GM18951 (cell line): ENCODE data around the gene LMAN1.

Experiments used
- POLR2A ChIP-seq: IDR thresholded peaks from 4 replicates; pipeline ENCODE4 v1.6.1; 2011; ENCODE audit warnings: mild to moderate bottlenecking; ENCODE audit not compliant: insufficient read length, insufficient read depth; ENCODE audit errors: extremely low read depth
- in situ Hi-C: fragments of 300-500 bp; cut with MboI; formaldehyde crosslinking; loops from one replicate; pipeline ENCODE4 v1.12.0; 2022; ENCODE audit warnings: low sequenced_read_pairs, mixed read lengths, inconsistent platforms; ENCODE audit not compliant: unreplicated experiment

Gene LMAN1

DNA sequence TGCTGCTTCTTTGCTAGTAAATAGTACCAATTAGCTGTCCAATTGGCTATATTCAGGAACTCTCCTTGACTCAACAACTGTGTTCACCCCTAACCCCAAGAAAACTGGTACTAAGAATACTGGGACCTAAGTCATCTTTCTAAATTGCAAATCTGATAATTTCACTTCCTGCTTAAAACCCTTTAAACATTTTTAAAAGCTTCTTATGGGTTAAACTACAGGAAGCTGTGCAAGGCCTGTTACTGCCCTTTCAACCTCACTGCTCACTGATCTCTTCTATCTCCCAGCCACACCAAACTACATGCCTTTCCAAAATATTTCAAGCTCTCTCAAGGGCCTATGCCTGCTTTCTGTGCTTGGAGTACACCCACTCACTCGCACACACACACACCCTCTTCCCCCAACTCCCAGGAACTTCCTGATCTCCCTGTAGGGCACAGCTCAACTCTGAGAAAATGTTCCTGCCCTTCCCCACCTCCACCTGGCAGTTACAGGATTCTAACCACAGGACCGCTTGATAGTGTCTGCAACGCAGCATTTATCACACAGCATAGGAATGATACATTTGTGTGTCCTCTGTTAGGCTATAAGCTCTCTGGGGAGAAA is 6.7 kb downstream of the LMAN1 start:
- in situ Hi-C loops, result no loop called here
- no peak for TF ChIP-seq POLR2A

DNA sequence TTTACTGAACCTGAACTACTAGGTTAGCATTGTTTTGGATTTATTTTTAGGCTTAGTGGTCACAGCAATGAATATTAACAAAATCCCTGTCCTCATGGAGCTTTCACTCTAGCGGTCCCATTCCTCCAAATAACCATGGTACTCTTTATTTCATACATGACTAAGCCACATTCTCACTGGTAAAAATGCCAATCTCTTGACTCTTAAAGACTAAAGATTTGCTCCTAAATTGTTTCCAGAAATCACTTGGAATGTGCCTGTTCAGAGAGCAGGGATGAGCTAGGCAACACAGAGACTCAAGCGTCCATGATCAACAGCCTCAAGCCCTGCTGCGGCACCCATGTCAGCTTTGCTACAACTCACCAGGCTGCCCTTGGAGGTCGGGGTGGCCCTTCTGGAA is 13.5 kb downstream of the LMAN1 start:
- in situ Hi-C loops, result no loop called here
- TF ChIP-seq POLR2A, result no peak

DNA sequence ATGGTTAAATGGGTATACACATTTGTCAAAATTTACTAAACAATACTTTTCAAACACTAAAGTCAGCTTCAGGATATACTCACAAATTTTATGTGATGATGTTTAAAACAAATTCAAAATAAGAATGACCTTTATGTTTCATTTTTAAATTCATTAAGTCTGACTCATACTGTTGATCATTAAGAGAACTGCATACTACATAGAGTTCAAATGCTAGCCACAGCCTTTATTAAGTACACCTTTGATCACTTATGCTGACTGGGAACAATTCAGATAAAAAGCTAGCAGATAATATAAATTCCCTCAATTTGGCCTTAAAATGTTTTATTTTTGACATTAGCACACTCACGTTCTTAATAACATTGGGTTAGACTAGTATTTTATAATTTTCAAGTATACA is 14.1 kb downstream of the LMAN1 start:
- TF ChIP-seq POLR2A, result no peak
- in situ Hi-C loops, result no loop called here

DNA sequence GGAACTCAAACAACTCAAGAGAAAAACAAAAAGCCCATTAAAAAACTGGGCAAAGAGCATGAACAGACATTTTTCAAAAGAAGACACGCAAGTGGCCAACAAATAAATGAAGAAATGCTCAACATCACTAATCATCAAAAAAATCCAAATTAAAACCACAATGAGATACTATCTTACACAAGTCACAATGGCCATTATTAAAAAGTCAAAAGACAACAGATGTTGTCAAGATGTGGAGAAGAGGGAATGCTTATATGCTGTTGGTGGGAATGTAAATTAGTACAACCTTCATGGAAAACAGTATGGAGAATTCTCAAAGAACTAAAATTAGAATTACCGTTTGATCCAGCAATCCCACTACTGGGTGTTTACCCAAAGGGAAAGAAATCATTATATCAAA is 15.1 kb downstream of the LMAN1 start:
- no peak for TF ChIP-seq POLR2A
- in situ Hi-C loops, result no loop called here

DNA sequence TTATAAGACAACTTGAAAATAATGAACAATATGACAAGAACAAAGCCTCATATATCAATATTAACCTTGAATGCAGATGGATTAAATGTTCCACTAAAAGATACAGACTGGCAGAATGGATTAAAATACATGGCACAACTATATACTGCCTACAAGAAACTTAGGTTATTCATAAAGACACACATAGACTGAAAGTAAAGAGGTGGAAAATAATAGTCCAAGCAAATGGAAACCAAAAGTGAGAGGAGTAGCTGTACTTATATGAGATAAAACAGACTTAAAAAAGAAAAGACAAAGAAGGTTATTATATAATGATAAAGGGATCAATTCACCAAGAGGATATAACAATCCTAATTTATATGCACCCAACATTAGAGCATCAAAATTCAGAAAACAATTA is 18.2 kb downstream of the LMAN1 start:
- TF ChIP-seq POLR2A, result no peak
- in situ Hi-C loops, result no loop called here

DNA sequence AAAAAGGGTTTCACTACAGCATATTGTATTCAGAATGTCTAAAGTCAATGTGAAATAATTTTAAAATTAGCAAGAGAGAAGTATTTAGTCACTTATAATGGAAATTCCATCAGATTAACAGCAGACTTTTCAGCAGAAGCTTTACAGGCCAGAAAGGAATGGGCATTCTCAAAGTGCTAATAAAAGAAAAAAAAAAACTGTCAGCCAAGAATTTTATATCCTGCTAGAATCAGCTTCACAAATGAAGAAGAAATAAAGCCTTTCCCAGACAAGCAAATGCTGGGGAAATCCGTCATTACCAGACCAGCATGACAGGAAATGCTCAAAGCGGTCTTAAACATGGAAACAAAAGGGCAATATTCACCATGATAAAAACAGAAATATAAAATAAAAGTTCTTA is 18.8 kb downstream of the LMAN1 start:
- TF ChIP-seq POLR2A, result no peak
- in situ Hi-C loops, result no loop called here

DNA sequence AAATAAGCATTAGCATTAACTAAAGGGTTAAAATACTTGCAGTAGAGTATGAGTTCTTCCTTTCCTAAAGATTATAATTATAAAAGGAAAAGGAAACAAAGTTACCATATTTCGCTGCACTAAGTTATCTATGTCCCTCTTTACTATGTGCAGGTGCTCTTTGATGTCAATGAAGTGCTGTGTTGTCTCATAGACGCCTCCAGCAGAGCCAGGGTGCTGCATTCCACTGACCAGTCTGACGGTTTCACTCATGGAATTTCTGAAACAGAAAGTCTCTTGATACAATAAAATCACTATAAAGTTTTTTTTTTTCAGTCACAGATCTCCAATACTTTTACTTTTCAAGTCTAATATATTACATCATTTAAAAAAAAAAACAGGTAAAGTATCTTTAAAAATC is 26.1 kb downstream of the LMAN1 start:
- no peak for TF ChIP-seq POLR2A
- in situ Hi-C loops, result no loop called here

DNA sequence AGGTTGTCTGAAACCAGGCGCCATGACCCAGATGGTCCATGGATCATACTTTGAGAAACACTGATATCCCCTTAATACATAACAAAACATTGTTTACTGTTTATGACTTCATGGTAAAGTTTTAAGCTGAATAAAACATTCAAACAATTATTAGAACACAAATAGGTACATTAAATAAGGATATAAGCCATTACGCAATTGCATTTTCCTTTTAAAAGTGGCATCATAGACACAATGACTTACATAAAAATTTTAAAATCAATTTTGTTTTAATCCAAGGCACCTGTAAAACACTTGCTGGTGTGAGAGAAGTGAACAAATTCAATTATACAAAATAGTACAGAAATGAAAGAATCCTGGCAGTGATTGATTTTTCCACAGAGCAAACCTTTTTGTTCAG is 30.4 kb downstream of the LMAN1 start:
- no peak for TF ChIP-seq POLR2A
- in situ Hi-C loops, result no loop called here

DNA sequence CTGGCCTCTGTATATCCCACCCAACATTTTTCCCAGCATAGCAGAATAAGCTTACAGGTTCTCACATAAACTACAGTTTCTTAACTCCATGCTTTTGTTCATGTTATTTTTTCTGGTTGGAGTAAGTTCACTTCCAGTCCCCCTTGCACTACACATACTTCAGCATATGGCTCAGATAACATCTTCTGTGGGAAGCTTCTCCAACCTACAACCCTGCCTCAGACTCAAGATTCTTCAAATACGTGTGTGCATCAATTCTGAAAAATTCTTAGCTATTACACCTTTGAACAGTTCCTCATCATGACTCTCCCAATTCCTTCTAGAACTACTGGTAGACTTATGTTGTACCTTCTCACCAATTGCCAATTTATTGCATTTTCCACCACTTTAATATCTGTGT is 33.1 kb downstream of the LMAN1 start:
- no peak for TF ChIP-seq POLR2A
- in situ Hi-C loops, result no loop called here

DNA sequence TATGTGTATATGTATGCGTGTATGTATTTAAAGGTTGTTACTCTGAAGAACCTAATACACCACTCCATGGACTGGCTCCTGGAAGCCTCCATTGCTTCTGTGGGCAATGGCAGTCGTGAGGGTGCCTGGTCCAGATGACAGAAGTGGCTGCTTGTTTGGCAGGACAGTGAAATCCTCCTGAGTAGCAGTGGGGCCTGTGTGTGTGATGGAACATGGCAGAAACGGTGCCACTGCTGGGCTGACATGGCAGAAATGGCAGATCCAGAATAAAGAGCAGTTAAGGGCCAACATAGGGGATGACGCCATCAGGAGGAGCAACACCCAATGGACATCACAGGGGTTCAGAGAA is 34.5 kb downstream of the LMAN1 start:
- in situ Hi-C loops, result no loop called here
- no peak for TF ChIP-seq POLR2A

DNA sequence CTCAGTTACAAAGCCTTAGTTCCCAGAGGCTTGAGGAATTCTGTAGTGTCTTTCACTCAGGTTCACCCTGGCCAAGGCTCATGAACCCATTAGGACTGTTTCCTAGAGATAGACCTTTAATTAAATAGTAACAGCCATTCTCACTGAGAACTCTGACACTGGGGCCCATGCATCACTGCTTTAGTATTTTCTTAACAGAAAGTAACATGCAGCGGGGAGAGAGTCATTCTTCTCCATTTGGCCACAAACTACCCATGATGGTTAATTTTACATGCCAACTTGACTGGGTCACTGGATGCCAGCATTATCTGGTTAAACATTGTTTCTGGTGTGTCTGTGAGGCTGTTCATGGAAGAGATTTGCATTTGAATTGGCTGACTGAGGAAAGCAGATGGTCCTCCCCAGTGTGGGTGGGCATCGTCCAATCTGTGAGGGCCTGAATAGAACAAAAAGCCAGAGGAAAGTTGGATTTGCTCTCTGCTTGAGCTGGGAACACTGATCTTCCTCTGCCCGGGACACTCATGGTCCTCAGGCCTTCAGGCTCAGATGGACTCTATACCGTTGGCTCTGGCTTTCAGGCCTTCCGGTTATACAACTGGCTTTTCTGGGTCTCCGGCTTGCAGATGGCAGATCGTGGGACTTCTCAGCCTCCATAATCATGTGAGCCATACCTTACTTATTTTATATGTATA is 35.0 kb downstream of the LMAN1 start:
- in situ Hi-C loops, result no loop called here

DNA sequence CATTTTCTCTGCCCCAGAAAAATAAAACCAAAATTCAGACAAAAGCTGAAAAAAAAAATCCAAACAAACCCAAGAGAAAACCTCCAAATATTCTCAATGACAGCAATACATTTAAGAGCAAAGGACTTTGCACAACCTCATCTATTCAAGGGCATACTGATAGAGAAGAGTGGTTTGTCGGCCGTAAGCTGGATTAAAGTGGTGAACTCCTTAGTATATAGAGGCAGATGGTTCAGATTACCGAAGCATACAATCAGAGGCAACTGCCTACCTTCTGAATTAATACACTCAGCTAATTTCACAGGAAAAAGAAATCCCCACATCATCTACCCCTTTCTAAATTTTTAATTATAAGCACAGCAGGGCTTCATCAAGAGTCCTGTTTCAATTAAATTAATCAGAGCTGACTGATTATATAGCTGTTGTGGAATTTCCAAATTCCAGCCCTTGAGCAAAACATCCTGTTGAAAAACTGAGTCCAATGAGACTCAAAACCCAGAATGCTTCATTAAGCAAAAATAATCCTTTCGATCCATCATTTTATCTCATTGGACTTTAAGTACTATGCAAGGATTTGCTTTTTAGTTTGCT is 40.5 kb downstream of the LMAN1 start, which contains the start of gene CPLX4:
CPLX4 (minus strand) TSS at position 190 of the 591 bp plus-strand sequence; CDS start at position 3, 187 bp downstream.
- TF ChIP-seq POLR2A, result no peak
- in situ Hi-C loops, result no loop called here

More for the DNA sequence above, 35.0 kb downstream of the LMAN1 start:
- no peak for TF ChIP-seq POLR2A

DNA sequence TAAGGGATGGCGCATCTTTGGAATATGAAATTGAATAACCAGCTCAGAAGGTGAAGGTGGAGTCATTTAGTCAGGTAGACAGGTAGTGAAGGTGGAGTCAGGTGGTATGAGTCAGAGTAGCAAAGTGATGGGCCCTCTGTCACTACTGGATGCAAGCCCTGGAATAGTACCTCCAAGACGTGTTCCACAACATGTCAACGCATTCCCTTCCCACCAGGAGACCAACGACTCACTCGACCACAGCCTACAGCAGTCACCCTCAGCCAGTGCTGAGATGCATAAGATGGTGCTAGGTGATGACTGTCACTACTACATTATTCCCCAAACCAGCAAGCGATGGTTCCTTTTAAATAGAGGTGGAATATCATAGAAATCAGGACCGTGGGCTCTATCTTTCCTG is 47.4 kb downstream of the LMAN1 start:
- in situ Hi-C loops, result no loop called here
- no peak for TF ChIP-seq POLR2A

DNA sequence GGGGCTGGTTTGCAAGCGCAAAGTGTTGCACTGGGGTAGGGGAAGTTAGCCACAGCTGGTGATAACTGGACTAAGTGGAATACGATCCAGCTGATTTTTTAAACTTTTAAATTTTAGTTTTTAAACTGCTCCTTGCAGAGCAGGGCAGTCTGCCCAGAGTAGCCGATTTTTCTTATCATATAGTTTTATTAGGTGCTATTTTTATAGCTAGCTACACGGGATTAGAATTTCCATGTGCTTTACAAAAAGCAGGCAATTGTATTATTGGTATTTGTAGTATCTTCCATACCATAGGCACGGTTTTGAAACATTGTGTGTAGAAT is 50.2 kb downstream of the LMAN1 start:
- no peak for TF ChIP-seq POLR2A
- in situ Hi-C loops, result loop anchor here (10.0 kb wide), 1 partner anchor 86 kb away; no protein-coding TSS in a partner anchor
